ENCODE data around the gene TIMM21.

The TIMM21 gene

GRCh38 chr18:74186661-74187060 lies 38.3 kb downstream of the TIMM21 start:
- DNase-seq: no peak
- Mint-ChIP-seq H3K36me3 (no peaks in the 10 kb centered on the region), H3K27me3 (peaks cover 35 to 70% of the 10 kb centered on the region in 2 donors), H3K4me3 (no peak overlapping the region), H3K4me1 (no peaks in the 10 kb centered on the region), H3K27ac (no peak overlapping the region), H3K9me3 (peaks cover 0 to 2% of the 10 kb centered on the region in 2 donors)
- ATAC-seq (replicated peaks): no peak

GRCh38 chr18:74190086-74190485 lies 41.8 kb downstream of the TIMM21 start:
- ATAC-seq (replicated peaks): no peak
- no peaks in the 10 kb centered on the region for H3K36me3 Mint-ChIP-seq
- peaks cover 37 to 61% of the 10 kb centered on the region in 2 donors for H3K27me3 Mint-ChIP-seq
- no peak overlapping the region for H3K4me3 Mint-ChIP-seq
- no peaks in the 10 kb centered on the region for H3K9me3 Mint-ChIP-seq
- no peak overlapping the region for H3K27ac Mint-ChIP-seq
- H3K4me1 Mint-ChIP-seq: no peaks in the 10 kb centered on the region
- no peak for DNase-seq

GRCh38 chr18:74191577-74191976 lies 43.3 kb downstream of the TIMM21 start:
- DNase-seq: no peak
- H3K4me1 Mint-ChIP-seq: peaks cover 2 to 6% of the 10 kb centered on the region in 2 donors
- H3K9me3 Mint-ChIP-seq: no peaks in the 10 kb centered on the region
- H3K27ac Mint-ChIP-seq: no peak overlapping the region
- no peak overlapping the region for H3K4me3 Mint-ChIP-seq
- H3K27me3 Mint-ChIP-seq: peaks cover 35 to 49% of the 10 kb centered on the region in 2 donors
- no peak for ATAC-seq (replicated peaks)
- no peaks in the 10 kb centered on the region for H3K36me3 Mint-ChIP-seq

GRCh38 chr18:74194691-74195090 lies 46.4 kb downstream of the TIMM21 start:
- no peak overlapping the region for H3K27ac Mint-ChIP-seq
- no peaks in the 10 kb centered on the region for H3K36me3 Mint-ChIP-seq

GRCh38 chr18:74196220-74197119 lies 48.1 kb downstream of the TIMM21 start:
- peak overlapping the region; percentile 70 to 79 for H3K4me3 Mint-ChIP-seq
- H3K36me3 Mint-ChIP-seq: no peaks in the 10 kb centered on the region
- H3K27ac Mint-ChIP-seq: no peak overlapping the region
- DNase-seq: peak; percentile 24
- ATAC-seq (replicated peaks): peak; percentile 85 to 86
- H3K4me1 Mint-ChIP-seq: peaks cover 2 to 6% of the 10 kb centered on the region in 2 donors
- H3K27me3 Mint-ChIP-seq: peaks cover 11 to 18% of the 10 kb centered on the region in 2 donors
- no peaks in the 10 kb centered on the region for H3K9me3 Mint-ChIP-seq

More at GRCh38 chr18:74194691-74195090, 46.4 kb downstream of the TIMM21 start:
- Mint-ChIP-seq H3K4me3 (no peak overlapping the region), H3K27me3 (peaks cover 17 to 31% of the 10 kb centered on the region in 2 donors), H3K9me3 (no peaks in the 10 kb centered on the region), H3K4me1 (peaks cover 2 to 6% of the 10 kb centered on the region in 2 donors)
- DNase-seq (no peak), ATAC-seq (replicated peaks) (no peak)

- no peak overlapping the region for H3K27ac Mint-ChIP-seq
- H3K4me1 Mint-ChIP-seq: peaks cover 2 to 6% of the 10 kb centered on the region in 2 donors
- H3K36me3 Mint-ChIP-seq: no peaks in the 10 kb centered on the region
- DNase-seq (no peak), ATAC-seq (replicated peaks) (no peak)
- no peaks in the 10 kb centered on the region for H3K9me3 Mint-ChIP-seq
- H3K27me3 Mint-ChIP-seq: peaks cover 9 to 15% of the 10 kb centered on the region in 2 donors
- no peak overlapping the region for H3K4me3 Mint-ChIP-seq
Measured at GRCh38 chr18:74197705-74198341, 49.5 kb downstream of the TIMM21 start.

GRCh38 chr18:74198453-74198852 lies 50.1 kb downstream of the TIMM21 start:
- no peaks in the 10 kb centered on the region for H3K9me3 Mint-ChIP-seq
- no peak overlapping the region for H3K4me3 Mint-ChIP-seq
- H3K27ac Mint-ChIP-seq: no peak overlapping the region
- no peak for DNase-seq
- H3K27me3 Mint-ChIP-seq: peaks cover 9 to 15% of the 10 kb centered on the region in 2 donors
- H3K36me3 Mint-ChIP-seq: no peaks in the 10 kb centered on the region
- no peak for ATAC-seq (replicated peaks)
- peaks cover 2 to 6% of the 10 kb centered on the region in 2 donors for H3K4me1 Mint-ChIP-seq

GRCh38 chr18:74200780-74201179 lies 52.5 kb downstream of the TIMM21 start:
- H3K4me1 Mint-ChIP-seq: peaks cover 2 to 5% of the 10 kb centered on the region in 2 donors
- no peak for DNase-seq
- H3K36me3 Mint-ChIP-seq: no peaks in the 10 kb centered on the region
- H3K9me3 Mint-ChIP-seq: no peaks in the 10 kb centered on the region
- no peak for ATAC-seq (replicated peaks)
- H3K27me3 Mint-ChIP-seq: no peaks in the 10 kb centered on the region
- H3K4me3 Mint-ChIP-seq: no peak overlapping the region
- no peak overlapping the region for H3K27ac Mint-ChIP-seq

GRCh38 chr18:74203811-74204210 lies 55.5 kb downstream of the TIMM21 start:
- no peaks in the 10 kb centered on the region for H3K36me3 Mint-ChIP-seq
- no peak overlapping the region for H3K4me3 Mint-ChIP-seq
- DNase-seq (no peak), ATAC-seq (replicated peaks) (no peak)
- no peaks in the 10 kb centered on the region for H3K4me1 Mint-ChIP-seq
- H3K27ac Mint-ChIP-seq: no peak overlapping the region
- H3K27me3 Mint-ChIP-seq: no peaks in the 10 kb centered on the region
- no peaks in the 10 kb centered on the region for H3K9me3 Mint-ChIP-seq

- Mint-ChIP-seq H3K36me3 (no peaks in the 10 kb centered on the region), H3K27ac (no peak overlapping the region), H3K9me3 (no peaks in the 10 kb centered on the region), H3K4me3 (no peak overlapping the region), H3K27me3 (no peaks in the 10 kb centered on the region), H3K4me1 (no peaks in the 10 kb centered on the region)
- ATAC-seq (replicated peaks) (no peak), DNase-seq (no peak)
Measured at GRCh38 chr18:74204526-74205152, 56.3 kb downstream of the TIMM21 start.

All from stimulated activated naive B cell treated with anti-CD40 and anti-IgM and Interleukin-4, amounts not matched to agents 10 μg/mL and 1 μg/mL and 100 μg/mL, for 72 hours (primary cell).